Activated B cell treated with CpG ODN at 0.5 μM for 24 hours (primary cell): ENCODE measurements around the gene RASSF7. TPM values are rescaled to one million over a fixed set of nuclear protein-coding genes. Genes with fewer than 3 reads are reported as not detected.

ENCODE experiments used
- ATAC-seq: fragments of 200-7000 bp; cut with Tn5 transposase; one replicate; pipeline ENCODE4 v1.10.0; 2021; ENCODE audit warnings: low read depth, mild to moderate bottlenecking, moderate library complexity
- CTCF ChIA-PET: fragments of 350-600 bp; sonication (Branson Sonifier 250); formaldehyde crosslinking; loops from one replicate; lab custom pipeline; 2021; ENCODE audit warnings: antibody characterized with exemption; lab: Charles Lee
- POLR2A ChIA-PET: fragments of 350-600 bp; sonication (Branson Sonifier 250); formaldehyde crosslinking; loops from one replicate; lab custom pipeline; 2021; ENCODE audit warnings: antibody characterized with exemption; lab: Charles Lee
- DNase-seq: peaks from one replicate; pipeline ENCODE4 v3.0.0; 2022
- H3K27ac Mint-ChIP-seq: one replicate; pipeline ENCODE4 v1.8.0; 2020; ENCODE audit warnings: mixed read lengths
- H3K27me3 Mint-ChIP-seq: one replicate; pipeline ENCODE4 v1.8.0; 2021; ENCODE audit warnings: mixed read lengths
- H3K36me3 Mint-ChIP-seq: one replicate; pipeline ENCODE4 v1.8.0; 2021; ENCODE audit warnings: low read depth, mixed read lengths
- H3K4me1 Mint-ChIP-seq: one replicate; pipeline ENCODE4 v1.8.0; 2021; ENCODE audit warnings: mixed read lengths
- H3K4me3 Mint-ChIP-seq: one replicate; pipeline ENCODE4 v1.8.0; 2020; ENCODE audit warnings: mild to moderate bottlenecking, mixed read lengths
- H3K9me3 Mint-ChIP-seq: one replicate; pipeline ENCODE4 v1.8.0; 2020; ENCODE audit warnings: mixed read lengths
- intact Hi-C: fragments of 100-400 bp; cut with micrococcal nuclease; formaldehyde crosslinking; loops from one replicate; pipeline ENCODE4 v1.15.1; 2024
- total RNA-seq: library from RNA; stranded (reverse); gene quantifications from 2 replicates; pipeline ENCODE4 v1.2.3, GENCODE V29; 2022
- TF ChIP-seq, protein P1 (sequence below): fragments of 200-600 bp; IDR thresholded peaks from one replicate; pipeline ENCODE4 v1.8.0; 2022; ENCODE audit warnings: antibody characterized with exemption, mild to moderate bottlenecking

RASSF7 gene
- total RNA-seq: 14.2 and 14.9 TPM in 2 replicates

DNA sequence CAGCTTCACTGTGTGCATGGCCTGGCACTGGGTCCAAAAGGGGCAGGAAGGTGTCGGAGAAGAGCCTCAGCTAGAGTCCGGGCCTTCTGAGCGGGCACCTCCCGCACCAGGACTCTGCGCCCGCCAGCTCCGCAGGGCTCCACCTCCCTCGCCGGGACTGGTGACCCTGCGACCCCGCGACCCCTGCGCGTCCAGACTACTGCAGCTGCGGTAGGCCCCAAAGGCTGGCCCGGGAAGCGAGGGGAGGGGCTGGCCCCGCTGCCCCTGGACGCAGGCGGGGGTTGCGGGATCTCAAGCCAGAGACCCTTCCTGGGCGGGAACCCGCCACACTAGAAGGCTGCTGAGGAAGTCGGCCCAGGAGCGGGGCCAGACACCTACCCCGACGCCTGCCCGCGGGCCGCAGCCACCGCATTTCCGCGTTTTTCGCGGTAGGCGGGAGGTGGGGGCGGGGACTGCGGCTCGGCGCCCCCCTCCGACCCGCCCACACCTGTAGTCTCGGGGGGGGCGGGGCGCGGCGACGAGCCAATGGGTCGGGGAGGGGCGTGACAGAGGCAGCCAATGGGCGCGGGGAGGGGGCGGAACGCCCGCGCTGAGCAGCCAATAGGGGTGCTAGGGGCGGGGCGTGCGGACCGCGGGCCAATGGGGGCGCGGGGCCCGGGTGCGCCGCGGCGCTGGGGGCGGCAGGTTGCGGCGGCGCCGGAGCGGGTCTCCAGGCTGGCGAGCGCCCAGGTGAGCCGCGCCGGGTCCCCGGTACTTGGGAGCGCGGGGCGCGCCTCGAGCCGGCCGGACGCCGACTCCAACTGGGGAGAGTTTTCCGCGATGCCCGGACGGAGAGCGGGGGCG, at the start of gene RASSF7, which contains the start of gene LMNTD2:
RASSF7 (plus strand) TSS at position 666 of the 843 bp plus-strand sequence. CDS start 799 bp downstream, outside the sequence.
LMNTD2 (minus strand) TSS at position 434 of the 843 bp plus-strand sequence; CDS start at position 412, 22 bp downstream.
- H3K27ac Mint-ChIP-seq: peak within 1 kb of the TSS; percentile 59
- H3K9me3 Mint-ChIP-seq: no peaks in the 10 kb centered on the region
- H3K4me1 Mint-ChIP-seq: peaks cover 17% of the 10 kb centered on the region
- H3K27me3 Mint-ChIP-seq: no peaks in the 10 kb centered on the region
- ChIA-PET CTCF (interaction anchor here (0.8 kb wide), 1 partner anchor 161 kb away, joined by 3 read pairs; no protein-coding TSS in a partner anchor), POLR2A (interaction anchor here (0.7 to 4.8 kb wide), 10 partner anchors 15 to 249 kb away, joined by 3 to 26 read pairs (median 4); partner anchors contain the start of genes HRAS, LRRC56, PHRF1 and RPLP2)
- DNase-seq (peak; percentile 97), ATAC-seq (peak; percentile 96)
- TF ChIP-seq, protein P1, sequence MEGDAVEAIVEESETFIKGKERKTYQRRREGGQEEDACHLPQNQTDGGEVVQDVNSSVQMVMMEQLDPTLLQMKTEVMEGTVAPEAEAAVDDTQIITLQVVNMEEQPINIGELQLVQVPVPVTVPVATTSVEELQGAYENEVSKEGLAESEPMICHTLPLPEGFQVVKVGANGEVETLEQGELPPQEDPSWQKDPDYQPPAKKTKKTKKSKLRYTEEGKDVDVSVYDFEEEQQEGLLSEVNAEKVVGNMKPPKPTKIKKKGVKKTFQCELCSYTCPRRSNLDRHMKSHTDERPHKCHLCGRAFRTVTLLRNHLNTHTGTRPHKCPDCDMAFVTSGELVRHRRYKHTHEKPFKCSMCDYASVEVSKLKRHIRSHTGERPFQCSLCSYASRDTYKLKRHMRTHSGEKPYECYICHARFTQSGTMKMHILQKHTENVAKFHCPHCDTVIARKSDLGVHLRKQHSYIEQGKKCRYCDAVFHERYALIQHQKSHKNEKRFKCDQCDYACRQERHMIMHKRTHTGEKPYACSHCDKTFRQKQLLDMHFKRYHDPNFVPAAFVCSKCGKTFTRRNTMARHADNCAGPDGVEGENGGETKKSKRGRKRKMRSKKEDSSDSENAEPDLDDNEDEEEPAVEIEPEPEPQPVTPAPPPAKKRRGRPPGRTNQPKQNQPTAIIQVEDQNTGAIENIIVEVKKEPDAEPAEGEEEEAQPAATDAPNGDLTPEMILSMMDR: no peak
- peak within 1 kb of the TSS; percentile 84 for H3K4me3 Mint-ChIP-seq
- peaks cover 5% of the 10 kb centered on the region for H3K36me3 Mint-ChIP-seq
- intact Hi-C loops: loop anchor here (1.0 kb wide), 5 partner anchors 8 to 236 kb away; partner anchors contain the start of genes LRRC56, PHRF1 and RNH1

GRCh38 chr11:512761-513595, 47.8 kb upstream of the RASSF7 start:
- Mint-ChIP-seq H3K27ac (no peak overlapping the region), H3K36me3 (peaks cover 20% of the 10 kb centered on the region), H3K4me3 (no peak overlapping the region), H3K9me3 (no peaks in the 10 kb centered on the region), H3K27me3 (no peaks in the 10 kb centered on the region), H3K4me1 (peaks cover 6% of the 10 kb centered on the region)
- intact Hi-C loops: no loop called here
- POLR2A ChIA-PET: interaction anchor here (0.7 kb wide), 1 partner anchor 60 kb away, joined by 7 read pairs; no protein-coding TSS in a partner anchor
- CTCF ChIA-PET: no interaction called here
- ATAC-seq: no peak
- TF ChIP-seq, protein P1: no peak
- no peak for DNase-seq

DNA sequence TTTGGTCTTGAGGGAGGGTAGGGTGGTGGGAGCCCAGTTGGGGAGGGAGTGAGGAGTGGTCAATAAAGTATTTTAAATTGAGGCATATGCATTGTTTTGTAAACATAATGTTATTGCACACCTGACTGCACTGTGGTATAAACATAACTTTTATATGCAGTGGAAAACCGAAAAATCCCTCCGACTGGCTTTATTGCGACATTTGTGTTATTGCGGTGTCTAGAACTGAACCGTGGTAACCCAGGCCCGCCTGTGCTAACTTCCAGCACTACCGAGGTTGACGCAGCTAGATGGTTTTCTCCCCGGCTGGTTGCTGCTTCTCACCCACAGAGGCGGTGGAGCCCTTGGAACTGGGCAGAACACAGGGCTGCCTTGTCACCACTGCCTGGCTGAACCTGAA, 46.2 kb upstream of the RASSF7 start:
- peaks cover 6% of the 10 kb centered on the region for H3K4me1 Mint-ChIP-seq
- ATAC-seq (no peak), DNase-seq (no peak)
- ChIA-PET POLR2A (no interaction called here), CTCF (no interaction called here)
- H3K27me3 Mint-ChIP-seq: no peaks in the 10 kb centered on the region
- H3K4me3 Mint-ChIP-seq: no peak overlapping the region
- TF ChIP-seq, protein P1: no peak
- H3K27ac Mint-ChIP-seq: peak overlapping the region; percentile 7
- H3K36me3 Mint-ChIP-seq: peaks cover 20% of the 10 kb centered on the region
- H3K9me3 Mint-ChIP-seq: no peaks in the 10 kb centered on the region
- intact Hi-C loops: loop anchor here (5.0 kb wide), 1 partner anchor 207 kb away; the partner anchor contains the start of gene IFITM2

GRCh38 chr11:515131-515530, 45.6 kb upstream of the RASSF7 start:
- intact Hi-C loops: loop anchor here (5.0 kb wide), 1 partner anchor 208 kb away; the partner anchor contains the start of gene IFITM2
- no peak overlapping the region for H3K4me3 Mint-ChIP-seq
- CTCF ChIA-PET: interaction anchor here (0.8 kb wide), 1 partner anchor 66 kb away, joined by 3 read pairs; no protein-coding TSS in a partner anchor

More at GRCh38 chr11:515131-515530, 45.6 kb upstream of the RASSF7 start:
- peak overlapping the region; percentile 7 for H3K27ac Mint-ChIP-seq
- peaks cover 15% of the 10 kb centered on the region for H3K36me3 Mint-ChIP-seq
- TF ChIP-seq, protein P1: no peak
- ATAC-seq (no peak), DNase-seq (no peak)
- peaks cover 6% of the 10 kb centered on the region for H3K4me1 Mint-ChIP-seq
- no peaks in the 10 kb centered on the region for H3K27me3 Mint-ChIP-seq
- POLR2A ChIA-PET: no interaction called here
- no peaks in the 10 kb centered on the region for H3K9me3 Mint-ChIP-seq
